GM12892 (cell line): Measurements from ENCODE around the gene CSTB.

Source experiments
- POLR2A ChIP-seq: IDR thresholded peaks from 2 replicates; pipeline ENCODE4 v1.6.1; 2011; ENCODE audit warnings: low read depth, low read length, control low read depth
- POLR2AphosphoS5 ChIP-seq: IDR thresholded peaks from 2 replicates; pipeline ENCODE4 v1.6.1; 2011; ENCODE audit warnings: low read depth, low read length, control low read depth

DNA sequence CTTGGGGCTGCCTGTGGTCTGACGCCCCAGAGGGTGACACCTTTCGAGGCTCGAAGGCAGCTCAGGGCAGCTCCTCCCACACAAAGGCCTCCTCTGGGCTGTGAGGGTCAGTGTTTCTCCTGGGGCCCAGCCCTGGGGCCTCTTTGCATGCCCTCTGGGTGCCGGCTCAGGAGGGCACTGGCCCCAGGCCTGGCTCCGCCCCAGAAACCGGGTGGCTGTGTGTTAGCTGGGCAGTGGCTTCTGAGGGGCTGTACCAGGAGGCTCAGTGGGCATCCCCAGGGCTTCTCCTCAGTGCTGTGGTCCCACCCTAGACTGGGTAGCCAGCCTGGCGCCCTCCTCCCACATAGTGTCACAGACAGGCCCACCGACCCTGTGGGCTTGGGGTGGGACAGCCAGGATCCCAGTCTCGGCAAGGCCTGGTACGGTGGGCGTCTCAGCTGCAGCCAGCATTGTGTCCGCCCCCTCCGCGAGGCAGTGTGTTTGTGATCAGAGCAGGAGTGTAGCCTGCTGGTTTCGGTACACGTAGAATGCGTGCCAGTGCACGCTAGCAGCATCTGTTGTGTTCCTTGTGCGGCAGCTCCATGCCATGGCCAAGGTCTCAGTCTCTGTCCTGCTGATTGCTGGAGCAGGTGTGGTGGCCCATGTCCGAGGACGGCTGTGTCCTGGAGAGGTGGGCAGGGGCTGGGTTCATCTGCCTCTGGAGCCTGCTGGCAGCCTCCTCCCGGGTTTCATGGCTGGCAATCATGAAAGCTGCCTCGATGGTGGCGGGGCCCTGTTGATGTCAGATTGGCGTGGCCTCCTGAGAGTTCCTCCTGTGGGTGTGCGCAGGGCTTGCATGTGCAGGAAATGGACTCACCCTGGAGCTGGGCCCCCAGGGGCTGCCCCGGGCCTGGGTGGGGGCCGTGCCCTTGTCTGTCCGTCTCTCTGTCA is 41.3 kb upstream of the CSTB start:
- TF ChIP-seq POLR2A (no peak), POLR2AphosphoS5 (no peak)
